KBM-7 (cell line): ENCODE results near the gene CHMP6.

Source experiments
- DNase-seq: peaks from one replicate; pipeline ENCODE4 v3.0.0-alpha.2; 2015
- in situ Hi-C: fragments of 300-500 bp; cut with MboI; formaldehyde crosslinking; loops from 2 replicates; pipeline ENCODE4 v1.14.3; 2020; ENCODE audit warnings: low sequenced_read_pairs, low pct_unique_long_range_greater_than_20kb, mixed read lengths

Gene CHMP6

GRCh38 chr17:80986816-80987475, 4.7 kb upstream of the CHMP6 start:
- in situ Hi-C loops = no loop called here
- DNase-seq = no peak

- in situ Hi-C loops = no loop called here
- DNase-seq = no peak
Observed at GRCh38 chr17:80987941-80988461, 3.6 kb upstream of the CHMP6 start.

- DNase-seq = no peak
- in situ Hi-C loops = no loop called here
Observed at GRCh38 chr17:80989586-80989913, 2.1 kb upstream of the CHMP6 start.

GRCh38 chr17:80990921-80991644, 558 bp upstream of the CHMP6 start:
- peak; percentile 35 for DNase-seq
- in situ Hi-C loops = no loop called here

GRCh38 chr17:80992077-80992947, 671 bp downstream of the CHMP6 start:
- DNase-seq = no peak
- in situ Hi-C loops = no loop called here

GRCh38 chr17:80992948-80993624, 1.4 kb downstream of the CHMP6 start:
- in situ Hi-C loops = no loop called here
- no peak for DNase-seq

- DNase-seq = no peak
- in situ Hi-C loops = no loop called here
Observed at GRCh38 chr17:80995131-80995530, 3.5 kb downstream of the CHMP6 start.

GRCh38 chr17:80996422-80997305, 5.0 kb downstream of the CHMP6 start:
- in situ Hi-C loops = no loop called here
- DNase-seq = no peak

- no peak for DNase-seq
- in situ Hi-C loops = no loop called here
Observed at GRCh38 chr17:80997424-80998117, 5.9 kb downstream of the CHMP6 start.

GRCh38 chr17:80998118-80998747, 6.6 kb downstream of the CHMP6 start:
- in situ Hi-C loops = no loop called here
- DNase-seq = no peak

- DNase-seq = no peak
- in situ Hi-C loops = no loop called here
Observed at GRCh38 chr17:80998748-80999535, 7.3 kb downstream of the CHMP6 start.

- in situ Hi-C loops = no loop called here
- no peak for DNase-seq
Observed at GRCh38 chr17:80999536-81000333, 8.1 kb downstream of the CHMP6 start.

- DNase-seq = no peak
- in situ Hi-C loops = no loop called here
Observed at GRCh38 chr17:81000334-81000630, 8.6 kb downstream of the CHMP6 start.

GRCh38 chr17:81000631-81001357, 9.2 kb downstream of the CHMP6 start:
- DNase-seq = no peak
- in situ Hi-C loops = no loop called here

- in situ Hi-C loops = no loop called here
- DNase-seq = no peak
Observed at GRCh38 chr17:81002013-81002384, 10.4 kb downstream of the CHMP6 start.
